ENCODE results near the gene PLEKHH2. TPM values are rescaled to one million over a fixed set of nuclear protein-coding genes. Genes with fewer than 3 reads are reported as not detected.
A peak's percentile ranks its signal among the peaks of the same experiment; 100 is the strongest.

Gene PLEKHH2
- total RNA-seq, 1 donor from 2014 or later: 2.1 TPM

- no peaks in the 10 kb centered on the region for H3K9me3 Mint-ChIP-seq
- TF ChIP-seq, protein P1, sequence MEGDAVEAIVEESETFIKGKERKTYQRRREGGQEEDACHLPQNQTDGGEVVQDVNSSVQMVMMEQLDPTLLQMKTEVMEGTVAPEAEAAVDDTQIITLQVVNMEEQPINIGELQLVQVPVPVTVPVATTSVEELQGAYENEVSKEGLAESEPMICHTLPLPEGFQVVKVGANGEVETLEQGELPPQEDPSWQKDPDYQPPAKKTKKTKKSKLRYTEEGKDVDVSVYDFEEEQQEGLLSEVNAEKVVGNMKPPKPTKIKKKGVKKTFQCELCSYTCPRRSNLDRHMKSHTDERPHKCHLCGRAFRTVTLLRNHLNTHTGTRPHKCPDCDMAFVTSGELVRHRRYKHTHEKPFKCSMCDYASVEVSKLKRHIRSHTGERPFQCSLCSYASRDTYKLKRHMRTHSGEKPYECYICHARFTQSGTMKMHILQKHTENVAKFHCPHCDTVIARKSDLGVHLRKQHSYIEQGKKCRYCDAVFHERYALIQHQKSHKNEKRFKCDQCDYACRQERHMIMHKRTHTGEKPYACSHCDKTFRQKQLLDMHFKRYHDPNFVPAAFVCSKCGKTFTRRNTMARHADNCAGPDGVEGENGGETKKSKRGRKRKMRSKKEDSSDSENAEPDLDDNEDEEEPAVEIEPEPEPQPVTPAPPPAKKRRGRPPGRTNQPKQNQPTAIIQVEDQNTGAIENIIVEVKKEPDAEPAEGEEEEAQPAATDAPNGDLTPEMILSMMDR (conservative IDR thresholded peaks at IDR 0.05): no peak
- H3K36me3 Mint-ChIP-seq (ENCODE audit: low read depth): no peaks in the 10 kb centered on the region
- peak; percentile 75 for DNase-seq (ENCODE audit: low read depth, low spot score)
- H3K27me3 Mint-ChIP-seq (ENCODE audit: low read depth): no peaks in the 10 kb centered on the region
- H3K4me1 Mint-ChIP-seq: peaks cover 12% of the 10 kb centered on the region
- peak within 1 kb of the TSS; percentile 98 for H3K4me3 Mint-ChIP-seq
- H3K27ac Mint-ChIP-seq (ENCODE audit: unreplicated experiment): peak within 1 kb of the TSS; percentile 99
Measured at GRCh38 chr2:43773876-43774613, 137.0 kb downstream of the PLEKHH2 start, which contains the start of gene DYNC2LI1. Gene DYNC2LI1, plus strand, starts transcription at chr2:43774039. Its CDS starts 100 bp downstream, at chr2:43774139.

DNA sequence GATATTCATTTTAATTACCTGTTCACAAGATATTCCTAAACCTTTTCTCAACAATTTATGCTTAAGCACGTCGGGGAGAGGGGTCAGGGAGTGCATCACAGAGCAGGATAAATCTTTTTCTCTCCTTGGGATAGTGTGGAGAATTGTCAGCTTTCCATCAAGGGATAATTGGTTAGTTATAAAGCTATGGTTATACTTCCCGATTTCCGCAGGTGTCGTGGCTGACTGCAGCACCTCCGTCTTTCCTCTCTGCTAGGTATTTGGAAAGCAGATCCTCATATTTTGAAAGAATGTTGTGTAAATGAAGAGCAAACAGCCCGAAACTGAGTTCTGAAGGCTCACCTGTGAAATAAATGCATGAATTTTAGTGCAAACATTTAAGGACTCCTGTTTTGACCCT, 137.6 kb downstream of the PLEKHH2 start:
- no peaks in the 10 kb centered on the region for H3K27me3 Mint-ChIP-seq (ENCODE audit: low read depth)
- no peak overlapping the region for H3K27ac Mint-ChIP-seq (ENCODE audit: unreplicated experiment)
- H3K36me3 Mint-ChIP-seq (ENCODE audit: low read depth): no peaks in the 10 kb centered on the region
- no peaks in the 10 kb centered on the region for H3K9me3 Mint-ChIP-seq
- TF ChIP-seq, protein P1 (conservative IDR thresholded peaks at IDR 0.05): no peak
- DNase-seq (ENCODE audit: low read depth, low spot score): no peak
- peaks cover 12% of the 10 kb centered on the region for H3K4me1 Mint-ChIP-seq
- H3K4me3 Mint-ChIP-seq: peak overlapping the region; percentile 98

DNA sequence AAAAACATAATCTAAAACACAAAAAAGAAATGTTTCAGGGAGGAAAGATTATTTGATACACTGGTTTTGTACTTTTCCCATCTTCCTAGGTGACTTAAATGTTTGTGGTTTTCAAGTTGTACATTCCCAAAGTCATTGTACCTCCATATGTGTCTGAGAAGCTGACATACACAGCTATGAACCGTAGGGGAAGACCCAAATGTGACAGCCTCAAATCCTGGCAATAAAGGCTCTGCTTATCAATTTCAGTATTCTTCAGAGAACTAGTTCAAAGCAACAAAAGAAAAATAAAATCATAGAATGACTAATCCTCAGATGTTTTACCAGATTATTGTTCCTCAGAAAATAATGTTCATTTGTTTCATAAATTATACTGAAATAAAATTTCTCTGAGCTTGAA, 139.3 kb downstream of the PLEKHH2 start:
- Mint-ChIP-seq H3K27me3 (ENCODE audit: low read depth) (no peaks in the 10 kb centered on the region), H3K4me1 (peaks cover 12% of the 10 kb centered on the region), H3K27ac (ENCODE audit: unreplicated experiment) (no peak overlapping the region), H3K36me3 (ENCODE audit: low read depth) (peaks cover 5% of the 10 kb centered on the region), H3K4me3 (peak overlapping the region; percentile 66), H3K9me3 (no peaks in the 10 kb centered on the region)
- TF ChIP-seq, protein P1 (conservative IDR thresholded peaks at IDR 0.05): no peak
- DNase-seq (ENCODE audit: low read depth, low spot score): no peak

- no peak for DNase-seq (ENCODE audit: low read depth, low spot score)
- H3K4me3 Mint-ChIP-seq: no peak overlapping the region
- H3K9me3 Mint-ChIP-seq: no peaks in the 10 kb centered on the region
- H3K4me1 Mint-ChIP-seq: peaks cover 12% of the 10 kb centered on the region
- H3K36me3 Mint-ChIP-seq (ENCODE audit: low read depth): peaks cover 5% of the 10 kb centered on the region
- no peak overlapping the region for H3K27ac Mint-ChIP-seq (ENCODE audit: unreplicated experiment)
- H3K27me3 Mint-ChIP-seq (ENCODE audit: low read depth): no peaks in the 10 kb centered on the region
- TF ChIP-seq, protein P1 (conservative IDR thresholded peaks at IDR 0.05): no peak
Measured at GRCh38 chr2:43777306-43777926, 140.4 kb downstream of the PLEKHH2 start.

- no peaks in the 10 kb centered on the region for H3K9me3 Mint-ChIP-seq
- H3K27ac Mint-ChIP-seq (ENCODE audit: unreplicated experiment): no peak overlapping the region
- no peak overlapping the region for H3K4me3 Mint-ChIP-seq
- DNase-seq (ENCODE audit: low read depth, low spot score): no peak
- TF ChIP-seq, protein P1 (conservative IDR thresholded peaks at IDR 0.05): no peak
- H3K36me3 Mint-ChIP-seq (ENCODE audit: low read depth): peaks cover 5% of the 10 kb centered on the region
- no peaks in the 10 kb centered on the region for H3K27me3 Mint-ChIP-seq (ENCODE audit: low read depth)
- peaks cover 12% of the 10 kb centered on the region for H3K4me1 Mint-ChIP-seq
Measured at GRCh38 chr2:43778233-43778632, 141.2 kb downstream of the PLEKHH2 start.
